ENCODE results near the gene NELL1.

The NELL1 gene

GRCh38 chr11:21494946-21495345, 825.6 kb downstream of the NELL1 start:
- H2BK5ac ChIP-seq (ENCODE audit: low read depth, low read length, poor library complexity, severe bottlenecking): no peak overlapping the region
- DNase-seq: no peak
- H3K9me3 ChIP-seq (ENCODE audit: control insufficient read depth, low read length): peaks cover 2% of the 10 kb centered on the region
- no peak overlapping the region for H3K9ac ChIP-seq (ENCODE audit: low read length)
- H4K91ac ChIP-seq (ENCODE audit: low read length): no peak overlapping the region
- H3K18ac ChIP-seq (ENCODE audit: low read depth in 1 of 2, low read length in 2 of 2): no peak overlapping the region
- no peak overlapping the region for H3K14ac ChIP-seq (ENCODE audit: low read length in 2 of 2)
- no peaks in the 10 kb centered on the region for H3K4me1 ChIP-seq (ENCODE audit: control insufficient read depth, insufficient read depth, low read depth, low read length)
- H2BK120ac ChIP-seq (ENCODE audit: low read depth, low read length): no peak overlapping the region
- H2AK5ac ChIP-seq (ENCODE audit: low read length, severe bottlenecking): no peak overlapping the region
- no peak overlapping the region for H3K4ac ChIP-seq (ENCODE audit: low read depth in 1 of 2, low read length in 2 of 2)
- H3K79me1 ChIP-seq (replicated peaks; ENCODE audit: low read length, poor library complexity, severe bottlenecking): no peaks in the 10 kb centered on the region
- H3K27me3 ChIP-seq (ENCODE audit: control insufficient read depth in 1 of 2, insufficient read depth in 1 of 2, low read length in 2 of 2): no peaks in the 10 kb centered on the region
- no peak overlapping the region for H4K8ac ChIP-seq (ENCODE audit: low read length)
- no peak overlapping the region for H2AFZ ChIP-seq (ENCODE audit: low read depth, low read length)
- no peak overlapping the region for H3K27ac ChIP-seq (ENCODE audit: low read length, poor library complexity, severe bottlenecking)
- 100% methylated on average over 3 of the region's 4 CpGs for WGBS
- H2BK12ac ChIP-seq (ENCODE audit: low read length in 2 of 2): no peak overlapping the region
- no peak overlapping the region for H3K4me3 ChIP-seq (ENCODE audit: insufficient read depth in 1 of 2, low read depth in 1 of 2, low read length in 2 of 2)
- no peaks in the 10 kb centered on the region for H3K36me3 ChIP-seq (ENCODE audit: control insufficient read depth in 1 of 2, insufficient read depth in 2 of 2, low read depth in 1 of 2, low read length in 2 of 2)
- H2BK15ac ChIP-seq (ENCODE audit: low read depth, poor library complexity, severe bottlenecking): no peak overlapping the region
- no peak overlapping the region for H3K23ac ChIP-seq (ENCODE audit: low read length in 2 of 2)
- H3K4me2 ChIP-seq (ENCODE audit: low read length, poor library complexity, severe bottlenecking): no peak overlapping the region

GRCh38 chr11:21495879-21496278, 826.5 kb downstream of the NELL1 start:
- Histone ChIP-seq H3K23ac (ENCODE audit: low read length in 2 of 2) (no peak overlapping the region), H3K4ac (ENCODE audit: low read depth in 1 of 2, low read length in 2 of 2) (no peak overlapping the region), H3K9ac (ENCODE audit: low read length) (no peak overlapping the region), H4K8ac (ENCODE audit: low read length) (no peak overlapping the region), H2AFZ (ENCODE audit: low read depth, low read length) (no peak overlapping the region), H3K27ac (ENCODE audit: low read length, poor library complexity, severe bottlenecking) (no peak overlapping the region), H3K14ac (ENCODE audit: low read length in 2 of 2) (no peak overlapping the region), H3K27me3 (ENCODE audit: control insufficient read depth in 1 of 2, insufficient read depth in 1 of 2, low read length in 2 of 2) (no peaks in the 10 kb centered on the region), H2BK15ac (ENCODE audit: low read depth, poor library complexity, severe bottlenecking) (no peak overlapping the region), H2BK12ac (ENCODE audit: low read length in 2 of 2) (no peak overlapping the region), H2BK5ac (ENCODE audit: low read depth, low read length, poor library complexity, severe bottlenecking) (no peak overlapping the region), H3K4me1 (ENCODE audit: control insufficient read depth, insufficient read depth, low read depth, low read length) (no peaks in the 10 kb centered on the region), H4K91ac (ENCODE audit: low read length) (no peak overlapping the region), H3K36me3 (ENCODE audit: control insufficient read depth in 1 of 2, insufficient read depth in 2 of 2, low read depth in 1 of 2, low read length in 2 of 2) (no peaks in the 10 kb centered on the region), H3K18ac (ENCODE audit: low read depth in 1 of 2, low read length in 2 of 2) (no peak overlapping the region), H3K4me2 (ENCODE audit: low read length, poor library complexity, severe bottlenecking) (no peak overlapping the region), H3K9me3 (ENCODE audit: control insufficient read depth, low read length) (no peaks in the 10 kb centered on the region), H3K79me1 (replicated peaks; ENCODE audit: low read length, poor library complexity, severe bottlenecking) (no peaks in the 10 kb centered on the region), H2BK120ac (ENCODE audit: low read depth, low read length) (no peak overlapping the region), H2AK5ac (ENCODE audit: low read length, severe bottlenecking) (no peak overlapping the region), H3K4me3 (ENCODE audit: insufficient read depth in 1 of 2, low read depth in 1 of 2, low read length in 2 of 2) (no peak overlapping the region)
- no peak for DNase-seq
- WGBS: no CpG with 5 or more reads among the region's 1 CpG

DNA sequence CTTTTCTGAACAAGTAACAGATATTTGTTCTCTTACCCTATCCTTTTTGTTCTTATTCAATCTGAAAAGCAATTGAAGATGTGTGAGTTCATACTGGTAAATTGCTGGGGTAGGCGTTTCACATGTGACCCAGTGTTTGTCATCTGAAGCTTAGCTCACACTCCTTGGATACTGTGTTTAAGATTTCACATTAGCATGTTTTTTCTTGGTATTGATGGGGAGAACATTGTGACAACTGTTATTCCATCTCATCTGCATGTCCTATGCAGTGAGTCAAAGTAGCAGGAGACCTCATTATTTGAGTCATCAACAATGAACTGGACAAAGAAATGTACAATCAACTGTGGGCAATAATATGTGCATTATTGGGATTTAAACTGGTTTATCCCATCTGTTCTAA, 831.9 kb downstream of the NELL1 start:
- Histone ChIP-seq H3K4me3 (ENCODE audit: insufficient read depth in 1 of 2, low read depth in 1 of 2, low read length in 2 of 2) (no peak overlapping the region), H3K9ac (ENCODE audit: low read length) (no peak overlapping the region), H3K14ac (ENCODE audit: low read length in 2 of 2) (no peak overlapping the region), H2BK12ac (ENCODE audit: low read length in 2 of 2) (no peak overlapping the region), H4K8ac (ENCODE audit: low read length) (no peak overlapping the region), H3K4me2 (ENCODE audit: low read length, poor library complexity, severe bottlenecking) (no peak overlapping the region), H4K91ac (ENCODE audit: low read length) (no peak overlapping the region), H2BK5ac (ENCODE audit: low read depth, low read length, poor library complexity, severe bottlenecking) (no peak overlapping the region), H3K18ac (ENCODE audit: low read depth in 1 of 2, low read length in 2 of 2) (no peak overlapping the region), H2AFZ (ENCODE audit: low read depth, low read length) (no peak overlapping the region), H3K4ac (ENCODE audit: low read depth in 1 of 2, low read length in 2 of 2) (no peak overlapping the region), H3K4me1 (ENCODE audit: control insufficient read depth, insufficient read depth, low read depth, low read length) (no peaks in the 10 kb centered on the region), H3K23ac (ENCODE audit: low read length in 2 of 2) (no peak overlapping the region), H3K27me3 (ENCODE audit: control insufficient read depth in 1 of 2, insufficient read depth in 1 of 2, low read length in 2 of 2) (no peaks in the 10 kb centered on the region), H2AK5ac (ENCODE audit: low read length, severe bottlenecking) (no peak overlapping the region), H3K79me1 (replicated peaks; ENCODE audit: low read length, poor library complexity, severe bottlenecking) (no peaks in the 10 kb centered on the region), H3K9me3 (ENCODE audit: control insufficient read depth, low read length) (no peaks in the 10 kb centered on the region), H3K27ac (ENCODE audit: low read length, poor library complexity, severe bottlenecking) (no peak overlapping the region), H2BK15ac (ENCODE audit: low read depth, poor library complexity, severe bottlenecking) (no peak overlapping the region), H3K36me3 (ENCODE audit: control insufficient read depth in 1 of 2, insufficient read depth in 2 of 2, low read depth in 1 of 2, low read length in 2 of 2) (no peaks in the 10 kb centered on the region), H2BK120ac (ENCODE audit: low read depth, low read length) (no peak overlapping the region)
- WGBS: 90% methylated on average over 1 of the region's 1 CpG
- no peak for DNase-seq

- H3K79me1 ChIP-seq (replicated peaks; ENCODE audit: low read length, poor library complexity, severe bottlenecking): no peaks in the 10 kb centered on the region
- no peak overlapping the region for H3K4me3 ChIP-seq (ENCODE audit: insufficient read depth in 1 of 2, low read depth in 1 of 2, low read length in 2 of 2)
- no peak overlapping the region for H3K14ac ChIP-seq (ENCODE audit: low read length in 2 of 2)
- no peaks in the 10 kb centered on the region for H3K4me1 ChIP-seq (ENCODE audit: control insufficient read depth, insufficient read depth, low read depth, low read length)
- no peak overlapping the region for H3K4me2 ChIP-seq (ENCODE audit: low read length, poor library complexity, severe bottlenecking)
- H3K36me3 ChIP-seq (ENCODE audit: control insufficient read depth in 1 of 2, insufficient read depth in 2 of 2, low read depth in 1 of 2, low read length in 2 of 2): no peaks in the 10 kb centered on the region
- H4K91ac ChIP-seq (ENCODE audit: low read length): no peak overlapping the region
- no peak overlapping the region for H3K9ac ChIP-seq (ENCODE audit: low read length)
- no peaks in the 10 kb centered on the region for H3K9me3 ChIP-seq (ENCODE audit: control insufficient read depth, low read length)
- WGBS: 88% methylated on average over 1 of the region's 1 CpG
- no peak overlapping the region for H3K18ac ChIP-seq (ENCODE audit: low read depth in 1 of 2, low read length in 2 of 2)
- no peak overlapping the region for H2AK5ac ChIP-seq (ENCODE audit: low read length, severe bottlenecking)
- no peak overlapping the region for H2BK120ac ChIP-seq (ENCODE audit: low read depth, low read length)
- no peak overlapping the region for H2BK15ac ChIP-seq (ENCODE audit: low read depth, poor library complexity, severe bottlenecking)
- H2BK12ac ChIP-seq (ENCODE audit: low read length in 2 of 2): no peak overlapping the region
- H3K27ac ChIP-seq (ENCODE audit: low read length, poor library complexity, severe bottlenecking): no peak overlapping the region
- H2AFZ ChIP-seq (ENCODE audit: low read depth, low read length): no peak overlapping the region
- H3K4ac ChIP-seq (ENCODE audit: low read depth in 1 of 2, low read length in 2 of 2): no peak overlapping the region
- no peak overlapping the region for H3K23ac ChIP-seq (ENCODE audit: low read length in 2 of 2)
- H4K8ac ChIP-seq (ENCODE audit: low read length): no peak overlapping the region
- H2BK5ac ChIP-seq (ENCODE audit: low read depth, low read length, poor library complexity, severe bottlenecking): no peak overlapping the region
- no peaks in the 10 kb centered on the region for H3K27me3 ChIP-seq (ENCODE audit: control insufficient read depth in 1 of 2, insufficient read depth in 1 of 2, low read length in 2 of 2)
- no peak for DNase-seq
These were observed 835.7 kb downstream of the NELL1 start for GRCh38 chr11:21505070-21505469.

All from mesenchymal stem cell (in vitro differentiated cells and primary cell).